HG03558 (cell line): ENCODE data around the gene AGTPBP1.

Experiments
- ATAC-seq: cut with Tn5 transposase; IDR thresholded peaks from one replicate; pipeline ENCODE4 v1.9.1; 2021; ENCODE audit warnings: moderate number of reproducible peaks; ENCODE audit not compliant: unreplicated experiment; ENCODE audit errors: extremely low read depth

The AGTPBP1 gene

DNA sequence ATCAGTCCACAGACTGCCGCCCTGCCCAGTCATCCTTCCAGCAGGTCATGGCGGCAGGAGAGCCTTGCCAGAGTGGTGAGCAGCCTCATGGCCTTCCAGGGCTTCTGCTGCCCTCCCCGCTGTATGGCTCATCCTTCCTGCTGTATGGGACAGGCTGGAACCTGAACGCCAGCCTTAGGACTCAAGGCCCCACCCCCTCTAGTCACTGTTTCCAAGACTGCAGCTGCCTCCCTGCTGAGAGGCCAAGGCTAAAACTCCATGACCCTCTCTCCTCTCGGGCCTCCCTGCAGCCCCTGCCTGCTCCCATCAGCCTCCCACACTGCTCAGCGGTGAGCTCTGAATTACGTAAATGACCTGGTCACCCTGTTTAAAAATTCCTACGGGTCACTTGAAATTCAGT lies 227.5 kb downstream of the AGTPBP1 start:
- no peak for ATAC-seq

- ATAC-seq = no peak
These were observed 230.0 kb downstream of the AGTPBP1 start for GRCh38 chr9:85511746-85512145.

DNA sequence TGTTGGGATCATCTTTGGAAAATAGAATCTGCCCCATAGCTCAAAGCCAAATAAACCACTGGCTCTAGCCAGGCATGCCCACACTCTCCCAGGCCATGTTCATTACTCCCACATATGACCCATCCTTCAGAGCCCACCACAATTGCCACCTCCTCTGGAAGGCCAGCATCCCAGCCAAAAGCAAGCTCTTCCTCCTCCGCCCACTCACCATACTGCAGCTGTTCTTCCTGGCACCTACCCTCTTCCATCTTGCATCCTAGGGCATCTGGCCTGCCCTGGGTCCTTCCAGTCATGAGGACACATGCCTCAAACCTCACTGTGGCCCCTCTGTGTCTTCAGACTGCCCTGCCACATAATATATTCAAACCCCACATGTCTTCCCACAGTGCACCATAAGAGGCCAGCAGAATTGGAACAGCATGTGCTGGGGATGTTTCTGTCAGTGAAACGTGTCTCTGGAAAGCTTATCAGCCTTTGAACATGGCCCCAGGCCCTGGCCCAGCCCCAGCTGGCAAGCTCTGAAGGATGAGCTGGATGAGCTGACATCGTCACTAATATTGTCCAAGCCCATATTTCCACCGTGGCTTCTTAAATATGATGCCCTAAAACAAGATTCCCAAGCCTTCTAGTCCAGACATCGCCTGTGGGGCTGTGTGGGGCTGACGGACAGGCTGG lies 230.8 kb downstream of the AGTPBP1 start:
- no peak for ATAC-seq

DNA sequence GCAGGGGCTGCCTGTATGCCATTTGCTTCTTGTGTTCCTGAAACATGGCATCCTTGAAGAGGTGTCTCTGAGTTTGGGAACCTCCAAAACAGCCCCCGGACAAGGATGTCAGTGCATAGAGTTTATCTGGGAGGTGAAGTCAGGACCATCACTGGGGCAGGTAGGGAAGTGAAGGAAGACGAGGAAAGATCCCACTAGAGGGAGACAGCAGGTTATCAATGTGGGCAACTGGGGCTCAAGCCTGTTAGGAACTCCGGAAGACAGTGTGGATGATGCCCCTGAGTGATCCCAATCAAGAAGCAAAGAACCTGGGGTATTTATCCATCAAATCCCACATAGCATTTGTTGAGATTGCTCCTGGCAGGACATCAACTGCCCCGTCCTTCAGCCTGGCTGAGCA lies 233.1 kb downstream of the AGTPBP1 start:
- ATAC-seq = no peak

GRCh38 chr9:85505612-85506011 lies 236.1 kb downstream of the AGTPBP1 start:
- ATAC-seq = no peak

GRCh38 chr9:85502815-85503655 lies 238.7 kb downstream of the AGTPBP1 start:
- ATAC-seq = no peak

GRCh38 chr9:85501882-85502281 lies 239.9 kb downstream of the AGTPBP1 start:
- ATAC-seq = no peak

- no peak for ATAC-seq
These were observed 240.3 kb downstream of the AGTPBP1 start for GRCh38 chr9:85501456-85501855.
